ENCODE results near the gene LCNL1.

DNA sequence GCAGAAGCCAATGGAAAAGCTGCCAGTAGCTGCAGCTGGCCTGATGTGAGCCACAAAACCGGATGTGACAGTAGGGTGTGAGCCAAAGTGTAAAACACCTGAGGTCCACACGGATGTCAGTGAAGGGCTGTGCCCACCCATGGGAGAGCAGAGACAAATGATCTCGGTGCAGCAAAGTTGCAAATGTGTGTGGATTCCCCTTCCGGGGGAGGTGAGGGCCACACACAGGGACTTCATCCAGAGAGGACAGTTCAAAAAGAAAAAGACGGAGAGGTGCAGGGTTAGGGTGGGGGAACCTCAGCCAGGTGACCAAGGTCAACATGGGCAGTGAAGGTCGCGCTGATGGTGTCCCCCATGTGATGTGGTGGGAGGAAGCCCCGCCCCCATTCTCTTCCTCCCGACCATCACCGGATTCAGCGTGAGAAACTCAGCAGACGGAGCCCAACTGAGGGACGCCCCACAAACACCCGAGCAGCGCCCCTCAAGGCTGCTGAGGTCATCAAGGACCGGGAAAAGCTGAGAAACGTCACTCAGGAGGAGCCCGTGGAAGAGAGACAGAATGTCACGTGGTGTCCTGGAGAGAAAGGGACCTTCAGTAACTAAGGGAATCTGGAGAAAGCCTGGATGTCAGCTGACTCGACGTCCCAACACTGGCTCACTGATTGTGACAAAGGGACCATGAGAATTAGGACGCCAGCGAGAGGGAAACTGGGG is 16.9 kb upstream of the LCNL1 start:
- TF ChIP-seq POLR2A (IDR thresholded peaks at IDR 0.05) = no peak
- TF ChIP-seq, protein P1, sequence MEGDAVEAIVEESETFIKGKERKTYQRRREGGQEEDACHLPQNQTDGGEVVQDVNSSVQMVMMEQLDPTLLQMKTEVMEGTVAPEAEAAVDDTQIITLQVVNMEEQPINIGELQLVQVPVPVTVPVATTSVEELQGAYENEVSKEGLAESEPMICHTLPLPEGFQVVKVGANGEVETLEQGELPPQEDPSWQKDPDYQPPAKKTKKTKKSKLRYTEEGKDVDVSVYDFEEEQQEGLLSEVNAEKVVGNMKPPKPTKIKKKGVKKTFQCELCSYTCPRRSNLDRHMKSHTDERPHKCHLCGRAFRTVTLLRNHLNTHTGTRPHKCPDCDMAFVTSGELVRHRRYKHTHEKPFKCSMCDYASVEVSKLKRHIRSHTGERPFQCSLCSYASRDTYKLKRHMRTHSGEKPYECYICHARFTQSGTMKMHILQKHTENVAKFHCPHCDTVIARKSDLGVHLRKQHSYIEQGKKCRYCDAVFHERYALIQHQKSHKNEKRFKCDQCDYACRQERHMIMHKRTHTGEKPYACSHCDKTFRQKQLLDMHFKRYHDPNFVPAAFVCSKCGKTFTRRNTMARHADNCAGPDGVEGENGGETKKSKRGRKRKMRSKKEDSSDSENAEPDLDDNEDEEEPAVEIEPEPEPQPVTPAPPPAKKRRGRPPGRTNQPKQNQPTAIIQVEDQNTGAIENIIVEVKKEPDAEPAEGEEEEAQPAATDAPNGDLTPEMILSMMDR (IDR thresholded peaks at IDR 0.05) = no peak

All from lower leg skin (tissue), 3 donors.